GM18867 (cell line): ENCODE measurements around the gene ELL.
A peak's percentile ranks its signal among the peaks of the same experiment; 100 is the strongest.

Experiments used
- ATAC-seq: cut with Tn5 transposase; IDR thresholded peaks from one replicate; pipeline ENCODE4 v1.9.1; 2021; ENCODE audit warnings: mild to moderate bottlenecking, moderate library complexity; ENCODE audit not compliant: unreplicated experiment

The ELL gene

GRCh38 chr19:18449552-18449951 is 72.3 kb downstream of the ELL start:
- ATAC-seq: no peak

- ATAC-seq: no peak
Observed at GRCh38 chr19:18446811-18447359, 75.0 kb downstream of the ELL start.

- ATAC-seq: no peak
Observed at GRCh38 chr19:18446145-18446810, 75.6 kb downstream of the ELL start.

- ATAC-seq: no peak
Observed at GRCh38 chr19:18445262-18445948, 76.5 kb downstream of the ELL start.

GRCh38 chr19:18444513-18444912 is 77.4 kb downstream of the ELL start:
- no peak for ATAC-seq

- ATAC-seq: no peak
Observed at GRCh38 chr19:18443831-18444230, 78.0 kb downstream of the ELL start.

DNA sequence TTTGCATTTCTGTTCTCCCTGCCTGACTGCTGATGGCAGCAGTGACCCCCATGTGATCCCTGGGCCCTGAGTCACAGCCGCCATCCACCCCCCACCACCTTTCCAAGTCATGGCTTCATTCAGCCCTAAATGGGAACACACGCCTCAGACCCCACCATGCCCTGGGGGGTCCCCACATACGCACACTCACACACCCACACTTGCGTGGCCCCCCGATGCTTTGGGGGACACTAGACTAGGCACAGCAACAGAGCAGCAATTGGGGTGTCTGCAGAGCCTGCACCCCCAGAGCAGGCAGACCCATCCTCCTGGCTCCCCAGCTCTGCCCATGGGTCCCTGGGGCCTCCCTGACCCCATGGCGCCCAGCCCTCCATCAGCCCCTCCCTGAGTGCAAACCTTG is 78.5 kb downstream of the ELL start:
- no peak for ATAC-seq

GRCh38 chr19:18442941-18443340 is 78.9 kb downstream of the ELL start:
- no peak for ATAC-seq

GRCh38 chr19:18441804-18442788 is 79.8 kb downstream of the ELL start:
- no peak for ATAC-seq

DNA sequence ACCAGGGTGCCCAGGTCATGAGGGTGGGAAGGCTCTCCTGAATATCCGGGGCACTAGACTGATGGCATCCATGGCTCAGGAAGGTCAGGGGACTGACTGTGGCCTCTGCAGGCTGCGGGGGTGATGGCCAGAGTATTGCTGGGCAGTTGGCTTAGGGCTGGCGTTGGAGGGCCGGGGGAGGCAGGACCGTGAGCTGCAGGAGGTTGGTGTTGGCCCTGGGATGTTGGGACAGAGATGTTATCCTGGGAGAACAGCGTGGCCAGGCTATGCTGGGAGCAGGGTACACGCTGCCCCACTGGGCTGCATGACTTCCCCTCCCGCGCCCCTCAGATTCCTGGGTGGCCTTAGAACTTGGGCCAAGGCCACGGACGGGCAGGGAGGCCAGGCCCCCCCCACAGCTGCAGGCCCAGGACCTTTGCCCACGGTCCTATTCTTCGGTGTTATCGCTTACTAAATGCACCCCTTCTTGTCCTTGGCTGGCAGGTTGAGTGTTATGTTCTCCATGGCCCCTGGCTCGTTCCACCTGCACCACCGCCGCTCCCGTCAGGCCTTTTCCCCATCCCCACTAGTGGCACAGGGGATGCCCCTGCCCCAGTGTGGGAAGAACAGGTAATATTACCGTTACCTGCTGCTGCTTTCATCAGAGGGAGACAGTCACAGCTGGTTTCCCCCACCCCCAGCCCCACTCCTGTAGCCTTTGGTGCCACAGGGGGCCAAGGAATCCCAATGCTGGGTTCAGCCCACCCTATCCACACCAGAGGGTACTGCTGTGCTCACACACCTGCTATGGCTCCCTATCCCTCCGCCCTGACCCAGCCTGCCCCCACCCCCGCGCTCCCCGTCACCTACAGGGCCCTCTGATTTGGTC is 80.7 kb downstream of the ELL start:
- ATAC-seq: no peak

DNA sequence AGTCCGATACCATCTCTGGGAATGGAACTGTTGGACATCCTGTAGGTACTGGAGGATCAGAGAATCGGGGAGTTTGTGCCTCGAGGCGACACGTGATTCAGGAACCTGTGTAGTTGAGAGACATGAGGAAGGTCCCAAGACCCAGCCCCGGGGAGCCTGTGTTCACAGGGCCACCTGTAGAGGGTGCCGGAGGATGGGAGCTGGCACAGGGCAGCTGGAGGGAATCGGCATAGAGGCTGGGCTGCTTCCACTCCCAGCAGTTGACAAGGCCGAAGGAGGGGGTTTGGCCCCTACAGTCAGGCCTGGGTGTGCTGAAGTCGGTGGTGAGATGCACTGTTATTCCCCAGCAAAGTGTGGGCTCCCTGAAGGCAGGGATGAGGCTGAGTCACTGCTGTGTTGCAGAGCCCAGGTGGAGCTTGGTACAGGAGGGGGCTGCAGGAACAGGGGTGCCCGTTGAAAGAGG is 81.4 kb downstream of the ELL start:
- ATAC-seq: no peak

DNA sequence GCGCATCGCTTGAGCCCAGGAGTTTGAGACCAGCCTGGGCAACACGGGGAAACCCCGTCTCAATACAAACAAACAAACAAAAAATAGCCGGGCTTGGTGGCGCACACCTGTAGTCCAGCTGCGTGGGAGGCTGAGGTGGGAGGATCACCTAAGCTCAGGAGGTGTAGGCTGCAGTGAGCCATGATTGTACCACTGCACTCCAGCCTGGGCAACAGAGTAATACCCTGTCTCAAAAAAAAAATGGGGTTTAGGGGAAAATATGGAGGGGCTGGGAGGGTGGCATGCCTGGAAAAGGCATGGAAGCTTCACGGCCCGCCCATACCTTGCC is 82.0 kb downstream of the ELL start:
- ATAC-seq: no peak

GRCh38 chr19:18439025-18439909 is 82.6 kb downstream of the ELL start:
- no peak for ATAC-seq

GRCh38 chr19:18438331-18439024 is 83.4 kb downstream of the ELL start:
- no peak for ATAC-seq

DNA sequence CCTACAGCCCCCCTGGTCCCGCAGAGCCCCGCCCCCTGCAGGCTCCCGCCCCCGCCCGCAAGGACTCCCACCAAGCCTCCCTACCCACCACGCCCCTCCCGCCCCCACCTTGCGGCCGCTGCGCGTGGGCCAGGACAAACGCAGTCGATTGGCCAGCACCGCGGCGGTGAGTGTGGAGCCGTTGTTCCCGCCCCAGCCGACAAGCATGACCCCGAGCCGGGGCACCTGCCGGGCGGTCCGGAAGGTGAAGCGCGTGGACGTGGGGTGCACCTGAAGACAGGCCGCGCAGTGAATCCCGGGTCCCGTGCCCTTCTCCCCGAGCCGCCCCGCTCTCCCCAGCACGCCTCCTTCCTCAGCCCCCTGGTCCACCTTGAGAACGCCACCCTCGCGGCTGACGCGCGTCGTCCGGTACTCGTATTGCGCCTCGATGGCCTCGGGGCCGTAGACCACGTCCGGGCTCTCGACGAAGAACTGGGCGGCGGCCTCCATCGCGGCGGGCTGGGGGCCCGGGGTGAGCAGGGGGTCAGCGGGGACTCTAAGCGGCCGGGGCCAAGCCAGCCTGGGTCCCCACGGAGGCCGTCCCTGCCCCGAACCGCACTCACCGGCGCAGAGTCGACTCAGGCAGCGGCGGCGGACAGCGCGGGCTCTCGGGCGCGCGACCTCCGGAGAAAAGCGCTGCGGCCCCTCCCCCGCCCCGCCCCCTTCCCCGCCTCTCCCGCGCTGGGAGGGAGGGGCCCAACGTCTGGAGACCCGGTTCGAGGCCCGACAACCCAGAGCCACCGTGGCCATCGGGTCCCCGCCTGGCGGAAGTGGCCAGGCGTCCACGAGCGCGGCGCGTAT is 84.2 kb downstream of the ELL start, which contains the start of gene ISYNA1:
Gene ISYNA1, minus strand, starts transcription at position 643 of the 840 bp plus-strand sequence. Its CDS starts 154 bp downstream, at position 489.
- ATAC-seq: no peak

DNA sequence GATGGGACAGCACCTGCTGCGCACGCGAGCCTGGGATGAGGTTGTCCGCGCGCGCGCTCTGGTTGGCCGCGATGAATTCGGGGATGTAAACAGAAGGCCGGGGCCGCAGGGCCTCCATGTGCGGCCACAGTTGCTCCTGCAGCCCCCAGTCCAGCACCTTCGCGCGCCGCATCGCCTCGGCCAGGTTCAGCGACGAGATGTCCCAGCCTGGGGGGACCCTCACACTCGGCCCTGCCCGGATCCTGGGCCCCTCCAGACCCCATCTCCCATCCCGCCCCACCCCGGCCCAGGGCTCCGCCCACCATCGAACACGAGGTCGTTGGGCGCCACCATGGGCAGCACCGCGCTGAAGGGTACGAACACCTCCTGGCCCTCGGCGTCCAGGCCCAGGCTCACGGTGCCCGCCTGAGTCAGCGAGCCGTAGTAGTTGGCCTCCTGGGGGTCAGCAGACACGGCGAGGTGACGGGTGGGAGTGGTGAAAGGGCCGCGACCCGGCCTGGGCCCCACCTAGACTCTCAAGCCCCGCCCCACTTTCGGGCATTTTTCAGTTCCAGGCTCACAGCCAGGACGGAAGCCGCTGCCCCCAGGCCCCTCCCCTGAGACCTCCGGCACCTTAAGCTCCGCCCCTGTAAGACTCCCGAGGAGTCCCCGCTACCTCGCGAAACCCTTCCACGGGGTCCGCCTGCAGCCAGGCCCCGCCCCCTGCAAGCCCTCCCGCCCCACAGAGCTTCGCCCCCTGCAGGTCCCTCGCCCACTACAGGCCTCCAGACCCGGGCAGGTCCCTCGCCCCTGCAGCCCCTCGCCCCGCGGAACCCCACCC is 85.0 kb downstream of the ELL start:
- ATAC-seq: peak; percentile 37
